RWPE2 (cell line): Measurements from ENCODE around the gene CDKN2C.

Experiments
- ATAC-seq: fragments of 200-7000 bp; cut with Tn5 transposase; 3 replicates; pipeline ENCODE4 v1.9.1; 2021; ENCODE audit warnings: low read depth
- DNase-seq: peaks from one replicate; pipeline ENCODE4 v3.0.0-alpha.2; 2020; ENCODE audit warnings: low spot score
- H3K27ac ChIP-seq: fragments of 450-650 bp; 2 replicates; pipeline ENCODE4 v1.5.1; 2017; ENCODE audit warnings: mild to moderate bottlenecking; ENCODE audit not compliant: poor library complexity, severe bottlenecking
- H3K27me3 ChIP-seq: fragments of 250-450 bp; sonication (Bioruptor Pico); 2 replicates; pipeline ENCODE4 v1.5.1; 2021; ENCODE audit warnings: mild to moderate bottlenecking, moderate library complexity; ENCODE audit not compliant: insufficient read depth, poor library complexity, severe bottlenecking
- H3K36me3 ChIP-seq: fragments of 250-450 bp; sonication (Bioruptor Pico); 2 replicates; pipeline ENCODE4 v1.5.1; 2020; ENCODE audit warnings: low read depth, mild to moderate bottlenecking, moderate library complexity
- H3K4me1 ChIP-seq: fragments of 250-450 bp; sonication (Bioruptor Pico); 2 replicates; pipeline ENCODE4 v1.5.1; 2021; ENCODE audit warnings: mild to moderate bottlenecking, moderate library complexity; ENCODE audit not compliant: insufficient read depth, poor library complexity, severe bottlenecking
- H3K4me3 ChIP-seq: fragments of 250-450 bp; sonication (Bioruptor Pico); 2 replicates; pipeline ENCODE4 v1.5.1; 2021; ENCODE audit warnings: mild to moderate bottlenecking, moderate library complexity; ENCODE audit not compliant: severe bottlenecking
- H3K9me3 ChIP-seq: fragments of 250-450 bp; sonication (Bioruptor Pico); 2 replicates; pipeline ENCODE4 v1.5.1; 2021; ENCODE audit warnings: mild to moderate bottlenecking, moderate library complexity; ENCODE audit not compliant: severe bottlenecking
- TF ChIP-seq, protein P1 (sequence below): fragments of 450-650 bp; IDR thresholded peaks from one replicate; pipeline ENCODE4 v1.5.1; 2017; ENCODE audit warnings: mild to moderate bottlenecking, moderate library complexity; ENCODE audit not compliant: poor library complexity, severe bottlenecking

CDKN2C gene

DNA sequence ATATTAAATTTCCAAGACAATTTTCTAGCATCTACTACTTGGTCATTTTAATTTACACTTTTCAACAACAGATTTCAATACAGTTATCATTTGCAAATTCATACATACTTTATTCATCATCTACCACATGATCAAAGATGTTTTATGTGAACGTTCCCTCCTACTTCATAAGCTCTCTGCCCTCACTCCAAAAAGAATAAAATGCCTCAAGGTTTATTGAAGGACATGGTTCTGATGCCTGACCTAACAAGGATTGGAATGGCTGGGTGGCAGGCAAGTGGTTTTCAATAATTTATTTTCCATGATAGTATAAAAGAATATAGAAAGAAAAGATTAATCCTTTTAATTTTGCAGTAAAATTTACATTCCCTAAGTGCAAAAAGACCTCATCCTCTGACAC is 5.4 kb downstream of the CDKN2C start:
- TF ChIP-seq, protein P1, sequence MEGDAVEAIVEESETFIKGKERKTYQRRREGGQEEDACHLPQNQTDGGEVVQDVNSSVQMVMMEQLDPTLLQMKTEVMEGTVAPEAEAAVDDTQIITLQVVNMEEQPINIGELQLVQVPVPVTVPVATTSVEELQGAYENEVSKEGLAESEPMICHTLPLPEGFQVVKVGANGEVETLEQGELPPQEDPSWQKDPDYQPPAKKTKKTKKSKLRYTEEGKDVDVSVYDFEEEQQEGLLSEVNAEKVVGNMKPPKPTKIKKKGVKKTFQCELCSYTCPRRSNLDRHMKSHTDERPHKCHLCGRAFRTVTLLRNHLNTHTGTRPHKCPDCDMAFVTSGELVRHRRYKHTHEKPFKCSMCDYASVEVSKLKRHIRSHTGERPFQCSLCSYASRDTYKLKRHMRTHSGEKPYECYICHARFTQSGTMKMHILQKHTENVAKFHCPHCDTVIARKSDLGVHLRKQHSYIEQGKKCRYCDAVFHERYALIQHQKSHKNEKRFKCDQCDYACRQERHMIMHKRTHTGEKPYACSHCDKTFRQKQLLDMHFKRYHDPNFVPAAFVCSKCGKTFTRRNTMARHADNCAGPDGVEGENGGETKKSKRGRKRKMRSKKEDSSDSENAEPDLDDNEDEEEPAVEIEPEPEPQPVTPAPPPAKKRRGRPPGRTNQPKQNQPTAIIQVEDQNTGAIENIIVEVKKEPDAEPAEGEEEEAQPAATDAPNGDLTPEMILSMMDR, result no peak
- DNase-seq, result no peak
- Histone ChIP-seq H3K27me3 (no peaks in the 10 kb centered on the region), H3K9me3 (no peaks in the 10 kb centered on the region), H3K4me1 (no peaks in the 10 kb centered on the region), H3K27ac (no peak overlapping the region), H3K36me3 (no peaks in the 10 kb centered on the region), H3K4me3 (no peak overlapping the region)
- no peak for ATAC-seq

DNA sequence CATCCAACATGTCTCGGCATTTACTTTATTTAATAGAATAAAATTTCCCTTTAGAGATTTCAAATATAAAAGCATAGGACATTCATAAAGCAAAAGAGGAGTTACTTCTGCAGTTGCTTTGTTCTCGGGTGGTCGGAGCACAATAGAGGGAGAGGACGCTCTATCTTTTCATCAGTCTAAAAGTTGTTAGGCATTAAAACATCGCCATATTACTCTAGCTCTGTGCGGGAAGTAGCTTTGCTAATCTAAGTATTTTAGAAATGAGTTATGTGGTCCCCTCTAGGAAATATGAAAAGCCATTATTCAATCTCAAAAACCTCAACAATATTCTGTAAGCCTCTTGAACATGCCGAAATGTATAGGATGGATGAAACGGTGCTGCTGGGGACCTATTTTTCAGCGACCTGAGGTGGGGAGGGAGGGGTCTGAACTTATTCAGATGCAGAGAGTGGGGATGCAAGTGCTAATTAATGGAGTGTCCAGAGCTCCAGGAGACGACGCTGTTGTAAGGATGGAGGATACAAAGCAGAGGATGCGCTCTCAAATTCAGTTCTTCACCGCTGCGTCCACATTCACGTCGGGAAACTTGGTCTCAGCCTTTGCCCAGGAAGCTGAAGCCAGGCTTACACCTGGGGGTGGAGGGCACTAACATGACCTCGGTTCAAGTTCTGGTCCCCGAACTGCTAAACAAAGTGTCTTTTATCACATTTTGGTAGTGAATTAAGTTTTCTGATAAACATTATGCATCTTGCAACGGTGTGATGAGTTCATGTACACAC is 6.3 kb downstream of the CDKN2C start:
- no peak for DNase-seq
- no peak for ATAC-seq

DNA sequence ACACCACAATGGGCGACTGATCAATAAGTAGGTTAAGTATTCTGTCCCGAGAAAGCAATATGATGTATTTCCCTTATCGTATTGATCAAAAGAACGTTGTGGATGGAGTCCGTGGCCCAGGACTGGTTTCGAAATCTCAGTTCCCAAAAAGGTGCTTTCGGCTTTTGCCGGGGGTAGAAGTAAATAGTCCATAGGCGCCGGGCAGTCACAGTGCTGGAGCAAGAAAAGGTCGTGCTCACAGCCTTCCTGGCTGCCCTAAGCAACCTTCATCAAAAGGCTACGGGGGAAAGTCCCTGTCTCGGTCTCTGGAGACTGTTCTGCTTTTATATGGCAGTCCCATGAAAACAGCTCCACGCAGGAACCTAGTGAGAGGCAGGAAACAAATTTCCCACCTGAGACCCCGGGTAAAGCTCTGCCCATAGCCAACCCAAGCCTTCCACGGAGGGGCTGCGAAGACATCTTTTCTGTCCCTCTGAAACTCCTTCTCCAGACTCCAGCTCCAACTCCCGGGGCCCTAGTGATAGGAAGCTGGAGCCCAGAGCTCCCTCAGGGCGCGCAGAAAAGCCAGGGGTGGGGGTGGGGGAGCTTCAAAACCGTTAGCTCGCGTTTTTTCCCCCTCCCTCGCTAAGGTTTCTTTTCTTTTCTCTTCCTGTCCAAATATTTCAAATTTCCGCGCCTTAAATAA is 7.0 kb downstream of the CDKN2C start:
- Histone ChIP-seq H3K36me3 (no peaks in the 10 kb centered on the region), H3K4me1 (no peaks in the 10 kb centered on the region), H3K27ac (peak overlapping the region; percentile 32), H3K9me3 (no peaks in the 10 kb centered on the region), H3K27me3 (no peaks in the 10 kb centered on the region), H3K4me3 (peak overlapping the region; percentile 77)
- no peak for DNase-seq
- TF ChIP-seq, protein P1, result no peak
- peak; percentile 49; the same call in 2 of the 3 replicates for ATAC-seq

More for the DNA sequence above, 6.3 kb downstream of the CDKN2C start:
- H3K4me3 ChIP-seq, result no peak overlapping the region
- no peaks in the 10 kb centered on the region for H3K9me3 ChIP-seq
- H3K27me3 ChIP-seq, result no peaks in the 10 kb centered on the region
- H3K27ac ChIP-seq, result no peak overlapping the region
- H3K36me3 ChIP-seq, result no peaks in the 10 kb centered on the region
- TF ChIP-seq, protein P1, result no peak
- H3K4me1 ChIP-seq, result no peaks in the 10 kb centered on the region

DNA sequence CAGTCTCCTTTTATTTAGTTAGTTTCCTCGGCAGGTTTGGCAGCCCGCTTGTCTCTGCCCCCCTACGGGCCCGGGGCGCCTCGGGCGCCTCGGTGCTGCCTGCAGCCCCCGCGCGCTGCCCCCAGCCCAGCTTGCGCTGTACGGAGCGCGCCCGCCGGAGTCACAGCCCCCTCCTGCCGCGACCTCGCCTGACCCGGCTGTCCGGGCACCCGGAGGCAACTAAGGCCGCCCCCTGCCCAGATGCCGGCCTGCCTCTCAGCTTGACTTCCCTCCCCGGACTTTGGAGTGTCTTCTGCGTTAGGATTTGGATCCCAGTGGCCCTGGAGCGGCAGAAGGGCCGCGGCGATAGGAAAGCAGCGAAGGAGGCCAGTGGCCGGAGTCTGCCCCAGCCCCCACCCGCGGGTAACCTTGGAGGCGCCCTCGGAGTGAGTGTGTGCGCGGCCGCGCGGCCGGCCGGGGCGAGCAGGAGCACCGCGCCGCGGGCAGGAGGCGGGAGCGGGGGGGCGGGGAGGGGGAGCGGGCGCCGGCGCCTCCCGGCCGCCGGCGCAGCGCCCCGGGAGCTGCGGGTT is 7.6 kb downstream of the CDKN2C start:
- H3K27ac ChIP-seq, result peak overlapping the region; percentile 32
- TF ChIP-seq, protein P1, result no peak
- no peaks in the 10 kb centered on the region for H3K27me3 ChIP-seq
- DNase-seq (no peak), ATAC-seq (peak; percentile 72)
- H3K4me1 ChIP-seq, result no peaks in the 10 kb centered on the region
- H3K4me3 ChIP-seq, result peak overlapping the region; percentile 77
- H3K9me3 ChIP-seq, result no peaks in the 10 kb centered on the region
- H3K36me3 ChIP-seq, result no peaks in the 10 kb centered on the region
